Activated CD8-positive, alpha-beta T cell treated with anti-CD3 and anti-CD28 coated beads for 36 hours (primary cell): ENCODE measurements around the gene ZNF853. TPM values are rescaled to one million over a fixed set of nuclear protein-coding genes. Genes with fewer than 3 reads are reported as not detected.

Experiments used
- ATAC-seq: fragments of 200-7000 bp; cut with Tn5 transposase; one replicate; pipeline ENCODE4 v1.10.0; 2021; ENCODE audit warnings: mild to moderate bottlenecking, moderate library complexity
- CTCF ChIA-PET: fragments of 350-600 bp; sonication (Branson Sonifier 250); formaldehyde crosslinking; loops from one replicate; lab custom pipeline; 2021; ENCODE audit warnings: antibody characterized with exemption; lab: Charles Lee
- POLR2A ChIA-PET: fragments of 350-600 bp; sonication (Branson Sonifier 250); formaldehyde crosslinking; loops from one replicate; lab custom pipeline; 2021; ENCODE audit warnings: antibody characterized with exemption; lab: Charles Lee
- DNase-seq: peaks from one replicate; pipeline ENCODE4 v3.0.0-alpha.2; 2020
- H3K27ac Mint-ChIP-seq: one replicate; pipeline ENCODE4 v1.8.0; 2021; ENCODE audit warnings: mild to moderate bottlenecking, mixed read lengths
- H3K27me3 Mint-ChIP-seq: one replicate; pipeline ENCODE4 v1.8.0; 2021; ENCODE audit warnings: mixed read lengths
- H3K36me3 Mint-ChIP-seq: one replicate; pipeline ENCODE4 v1.8.0; 2021; ENCODE audit warnings: low read depth, mixed read lengths
- H3K4me1 Mint-ChIP-seq: one replicate; pipeline ENCODE4 v1.8.0; 2021; ENCODE audit warnings: low read depth, mixed read lengths
- H3K4me3 Mint-ChIP-seq: one replicate; pipeline ENCODE4 v1.8.0; 2021; ENCODE audit warnings: mild to moderate bottlenecking, moderate library complexity, mixed read lengths
- H3K9me3 Mint-ChIP-seq: one replicate; pipeline ENCODE4 v1.8.0; 2021; ENCODE audit warnings: mixed read lengths
- CTCF ChIP-seq: fragments of 200-600 bp; IDR thresholded peaks from one replicate; pipeline ENCODE4 v1.8.0; 2022; ENCODE audit warnings: antibody characterized with exemption, mild to moderate bottlenecking
- intact Hi-C: fragments of 100-400 bp; cut with micrococcal nuclease; formaldehyde crosslinking; loops from one replicate; pipeline ENCODE4 v1.10.0; 2022
- total RNA-seq, 2 experiments: library from RNA; stranded (reverse); gene quantifications; one replicate each; pipeline ENCODE4 v1.2.3, GENCODE V29; 2021

The ZNF853 gene
- total RNA-seq, 2 experiments from 2014 or later: 1.3 to 1.8 TPM

GRCh38 chr7:6612819-6613218 lies 2.6 kb upstream of the ZNF853 start:
- TF ChIP-seq CTCF: no peak
- H3K36me3 Mint-ChIP-seq: no peaks in the 10 kb centered on the region
- DNase-seq (no peak), ATAC-seq (no peak)
- CTCF ChIA-PET: interaction anchor here (1.5 kb wide), 1 partner anchor 245 kb away, joined by 4 read pairs; no protein-coding TSS in a partner anchor
- no peaks in the 10 kb centered on the region for H3K9me3 Mint-ChIP-seq
- H3K27me3 Mint-ChIP-seq: peaks cover 2% of the 10 kb centered on the region
- H3K27ac Mint-ChIP-seq: no peak overlapping the region
- intact Hi-C loops: no loop called here
- POLR2A ChIA-PET: interaction anchor here (1.1 kb wide), 1 partner anchor 35 kb away, joined by 4 read pairs; the partner anchor contains the start of gene ZDHHC4
- H3K4me1 Mint-ChIP-seq: peaks cover 3% of the 10 kb centered on the region
- H3K4me3 Mint-ChIP-seq: no peak overlapping the region

GRCh38 chr7:6613706-6614105 lies 1.7 kb upstream of the ZNF853 start:
- H3K36me3 Mint-ChIP-seq: no peaks in the 10 kb centered on the region
- peaks cover 3% of the 10 kb centered on the region for H3K4me1 Mint-ChIP-seq
- H3K27ac Mint-ChIP-seq: no peak overlapping the region
- TF ChIP-seq CTCF: no peak
- no peaks in the 10 kb centered on the region for H3K9me3 Mint-ChIP-seq
- DNase-seq (no peak), ATAC-seq (no peak)
- intact Hi-C loops: no loop called here
- H3K27me3 Mint-ChIP-seq: peaks cover 2% of the 10 kb centered on the region
- POLR2A ChIA-PET: no interaction called here
- H3K4me3 Mint-ChIP-seq: no peak overlapping the region
- CTCF ChIA-PET: no interaction called here

- Mint-ChIP-seq H3K36me3 (no peaks in the 10 kb centered on the region), H3K9me3 (no peaks in the 10 kb centered on the region), H3K4me3 (peak overlapping the region; percentile 52), H3K4me1 (peaks cover 18% of the 10 kb centered on the region), H3K27me3 (peaks cover 2% of the 10 kb centered on the region), H3K27ac (no peak overlapping the region)
- TF ChIP-seq CTCF: no peak
- CTCF ChIA-PET: interaction anchor here (1.0 kb wide), 1 partner anchor 99 kb away, joined by 4 read pairs; no protein-coding TSS in a partner anchor
- ATAC-seq (peak; percentile 43), DNase-seq (no peak)
- POLR2A ChIA-PET: no interaction called here
- intact Hi-C loops: no loop called here
Observed at GRCh38 chr7:6615723-6616555, 529 bp downstream of the ZNF853 start.

GRCh38 chr7:6616854-6617643 lies 1.6 kb downstream of the ZNF853 start:
- POLR2A ChIA-PET: interaction anchor here (1.4 kb wide), 1 partner anchor 19 kb away, joined by 3 read pairs; no protein-coding TSS in a partner anchor
- no peak for ATAC-seq
- CTCF ChIA-PET: interaction anchor here (1.0 kb wide), 1 partner anchor 100 kb away, joined by 4 read pairs; no protein-coding TSS in a partner anchor
- Mint-ChIP-seq H3K27ac (no peak overlapping the region), H3K27me3 (peaks cover 2% of the 10 kb centered on the region), H3K4me1 (peaks cover 27% of the 10 kb centered on the region), H3K9me3 (no peaks in the 10 kb centered on the region), H3K36me3 (peaks cover 8% of the 10 kb centered on the region), H3K4me3 (peak overlapping the region; percentile 40)
- no peak for DNase-seq
- TF ChIP-seq CTCF: no peak
- intact Hi-C loops: no loop called here
